Peyer's patch (tissue), 4 donors: ENCODE results near the gene APBA1.

Source experiments
- POLR2A ChIP-seq, 2 donors: fragments of 450-650 bp; IDR thresholded peaks; one replicate each; pipeline ENCODE4 v1.5.1; 2017; ENCODE audit warnings: antibody characterized with exemption in 2 of 2, mild to moderate bottlenecking in 2 of 2, moderate library complexity in 2 of 2
- TF ChIP-seq, protein P1 (sequence below), 6 experiments: fragments of 450-650 bp in 4 of 6; fragments of 200-600 bp in 2 of 6; sonication (generic) in 1 of 6; IDR thresholded peaks; one replicate each; pipeline ENCODE4 v1.5.1; 2017 to 2019; ENCODE audit warnings: antibody characterized with exemption in 6 of 6, mild to moderate bottlenecking in 3 of 6, moderate library complexity in 1 of 6

DNA sequence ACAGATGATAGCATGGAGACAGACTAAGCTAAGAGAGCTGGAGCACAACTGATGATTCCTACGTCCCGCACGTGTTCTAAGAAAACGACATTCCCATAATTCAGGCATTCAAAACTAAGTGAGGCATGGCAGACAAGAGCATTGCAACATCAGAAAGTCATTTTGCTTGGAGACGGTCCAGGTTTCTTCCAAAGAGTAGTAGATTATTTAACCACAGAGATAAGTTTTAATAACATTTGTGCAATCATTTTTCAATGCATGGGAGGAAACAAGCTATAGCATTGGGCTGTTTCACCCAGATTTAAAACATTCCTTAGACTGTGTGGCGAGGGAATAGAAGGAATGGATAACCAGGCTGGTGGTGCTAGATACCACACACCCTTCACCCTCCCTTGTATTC is 117.2 kb downstream of the APBA1 start:
- TF ChIP-seq, protein P1, sequence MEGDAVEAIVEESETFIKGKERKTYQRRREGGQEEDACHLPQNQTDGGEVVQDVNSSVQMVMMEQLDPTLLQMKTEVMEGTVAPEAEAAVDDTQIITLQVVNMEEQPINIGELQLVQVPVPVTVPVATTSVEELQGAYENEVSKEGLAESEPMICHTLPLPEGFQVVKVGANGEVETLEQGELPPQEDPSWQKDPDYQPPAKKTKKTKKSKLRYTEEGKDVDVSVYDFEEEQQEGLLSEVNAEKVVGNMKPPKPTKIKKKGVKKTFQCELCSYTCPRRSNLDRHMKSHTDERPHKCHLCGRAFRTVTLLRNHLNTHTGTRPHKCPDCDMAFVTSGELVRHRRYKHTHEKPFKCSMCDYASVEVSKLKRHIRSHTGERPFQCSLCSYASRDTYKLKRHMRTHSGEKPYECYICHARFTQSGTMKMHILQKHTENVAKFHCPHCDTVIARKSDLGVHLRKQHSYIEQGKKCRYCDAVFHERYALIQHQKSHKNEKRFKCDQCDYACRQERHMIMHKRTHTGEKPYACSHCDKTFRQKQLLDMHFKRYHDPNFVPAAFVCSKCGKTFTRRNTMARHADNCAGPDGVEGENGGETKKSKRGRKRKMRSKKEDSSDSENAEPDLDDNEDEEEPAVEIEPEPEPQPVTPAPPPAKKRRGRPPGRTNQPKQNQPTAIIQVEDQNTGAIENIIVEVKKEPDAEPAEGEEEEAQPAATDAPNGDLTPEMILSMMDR (IDR thresholded peaks at IDR 0.05): no peak
- no peak for TF ChIP-seq POLR2A (IDR thresholded peaks at IDR 0.05)
